ENCODE results near the gene TIMP2. TPM values are rescaled to one million over a fixed set of nuclear protein-coding genes. Genes with fewer than 3 reads are reported as not detected.

TIMP2 gene
- total and polyA plus RNA-seq, 2 of the 8 experiments (the other 6 are each of a cell fraction or from before 2014, with no cell fraction given), result 18.2 to 43.3 TPM

DNA sequence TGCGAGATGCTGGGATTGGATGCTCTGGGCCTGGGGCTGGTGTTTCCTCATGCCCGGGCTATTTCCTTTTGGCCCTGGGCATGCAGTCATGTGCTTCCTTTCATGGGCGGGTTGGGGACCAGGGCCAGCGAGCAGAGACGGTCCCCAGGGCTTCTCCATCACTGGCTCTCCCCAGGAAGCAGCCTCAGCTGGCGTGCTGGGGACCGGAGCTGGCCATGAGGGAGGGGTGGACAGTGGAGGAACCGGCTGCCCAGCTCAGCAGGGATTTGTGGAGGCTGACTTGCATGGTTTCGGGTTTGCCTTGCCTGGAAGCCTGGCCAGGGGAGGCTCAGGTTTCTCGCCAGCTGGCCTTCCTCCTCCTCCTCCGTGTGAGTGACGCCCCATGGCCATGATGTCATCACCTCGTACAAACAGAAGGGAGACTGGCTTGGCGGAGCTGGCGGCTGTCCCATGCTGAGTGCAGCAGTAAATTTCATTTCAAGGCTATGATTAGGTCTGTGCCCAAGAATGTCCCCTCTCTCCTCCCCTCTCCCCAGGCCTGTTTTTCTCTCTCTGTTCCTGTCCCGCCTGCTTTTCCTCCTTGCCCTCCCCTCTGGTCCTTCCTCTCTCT, 8.9 kb upstream of the TIMP2 start:
- H2BK12ac ChIP-seq (ENCODE audit: low read depth, low read length), result 0 out of 2 replicates have a peak overlapping the region, but pooled peaks have one; percentile 50
- ChIA-PET POLR2A (ENCODE audit: partially characterized antibody) (interaction anchor here (1.1 to 3.3 kb wide), 3 partner anchors 10 to 977 kb away, joined by 3 to 16 read pairs (median 4); partner anchors contain the start of gene TIMP2), CTCF (ENCODE audit: partially characterized antibody) (interaction anchor here (1.2 to 3.1 kb wide), 3 partner anchors 9 to 37 kb away, joined by 3 to 17 read pairs (median 4); no protein-coding TSS in a partner anchor)
- no peak overlapping the region for H3K23ac ChIP-seq (ENCODE audit: insufficient read length)
- FAIRE-seq (no peak), DNase-seq (ENCODE audit: low read depth in 1 of 2, low spot score in 2 of 2) (peak in 1 of 2 experiments; percentile 63)
- H3K9ac ChIP-seq (replicated peaks in 1 of 4; ENCODE audit: extremely low read depth in 1 of 4, low read depth in 3 of 4, low read length in 3 of 4), result no peak overlapping the region
- peak overlapping the region; percentile 16 for H2AFZ ChIP-seq (ENCODE audit: low read length)
- no peaks in the 10 kb centered on the region for H3K79me1 ChIP-seq (ENCODE audit: low read depth, low read length)
- no peaks in the 10 kb centered on the region; a peak in 1 of 7 replicates for H3K27me3 ChIP-seq (replicated peaks in 1 of 4; ENCODE audit: control insufficient read depth in 3 of 4, extremely low read depth in 1 of 4, insufficient read depth in 3 of 4, low read length in 3 of 4)
- peaks cover 0 to 15% (median 8%) of the 10 kb centered on the region in 4 experiments; a peak in 5 of 7 replicates for H3K4me1 ChIP-seq (replicated peaks in 1 of 4; ENCODE audit: control insufficient read depth in 3 of 4, insufficient read depth in 4 of 4, low read length in 3 of 4)
- H2AK5ac ChIP-seq (ENCODE audit: low read depth, low read length), result no peak overlapping the region
- no peak overlapping the region for H3K18ac ChIP-seq (ENCODE audit: extremely low read depth, low read length)
- no peak overlapping the region for H3K14ac ChIP-seq (ENCODE audit: insufficient read length)
- no peak overlapping the region for H3K56ac ChIP-seq (replicated peaks; ENCODE audit: insufficient read length, low read depth, low read length)
- H2BK20ac ChIP-seq (ENCODE audit: low read length), result no peak overlapping the region
- no peaks in the 10 kb centered on the region for H3K79me2 ChIP-seq (ENCODE audit: control insufficient read depth in 1 of 2, insufficient read depth in 2 of 2, low read length in 2 of 2)
- H3K4me3 ChIP-seq (ENCODE audit: extremely low read depth in 1 of 4, insufficient read depth in 2 of 4, low read depth in 3 of 4, low read length in 4 of 4), result no peak overlapping the region
- H4K20me1 ChIP-seq (replicated peaks in 1 of 2; ENCODE audit: control insufficient read depth in 1 of 2, insufficient read depth in 2 of 2, low read length in 2 of 2), result no peaks in the 10 kb centered on the region
- H4K8ac ChIP-seq (ENCODE audit: extremely low read depth, insufficient read depth, low read length), result peak overlapping the region; percentile 62
- H3K4ac ChIP-seq (replicated peaks; ENCODE audit: insufficient read length, low read depth, low read length), result peak overlapping the region; percentile 79
- H4K5ac ChIP-seq (ENCODE audit: insufficient read length, low read depth, low read length), result no peak overlapping the region
- 64% methylated on average over 16 of the region's 16 CpGs; no CpG with 5 or more reads in 1 of the 2 experiments for WGBS, 2 experiments (ENCODE audit: extremely low coverage in 1 of 2, insufficient coverage in 1 of 2, insufficient read length in 1 of 2, insufficient replicate concordance in 2 of 2, low coverage in 1 of 2, low lambda C conversion rate in 2 of 2, missing lambda C conversion rate in 1 of 2)
- no peak overlapping the region for H2BK5ac ChIP-seq (ENCODE audit: low read depth, low read length)
- peak overlapping the region; percentile 61; the same call in 1 of the 2 replicates for H2BK15ac ChIP-seq (ENCODE audit: low read length)
- peak overlapping the region; percentile 5 to 21; a peak in 2 of 4 replicates for H3K4me2 ChIP-seq (ENCODE audit: insufficient read depth in 1 of 2, low read depth in 2 of 2, low read length in 2 of 2)
- H2BK120ac ChIP-seq (replicated peaks; ENCODE audit: low read depth, low read length), result no peak overlapping the region
- H3K36me3 ChIP-seq (ENCODE audit: control insufficient read depth in 2 of 4, insufficient read depth in 4 of 4, low read length in 3 of 4), result no peaks in the 10 kb centered on the region
- peak overlapping the region; percentile 76 for H4K91ac ChIP-seq (replicated peaks; ENCODE audit: insufficient read length, low read length)
- no peaks in the 10 kb centered on the region for H3K9me3 ChIP-seq (ENCODE audit: insufficient read depth in 2 of 2, low read depth in 1 of 2, low read length in 1 of 2)
- H3K27ac ChIP-seq (ENCODE audit: low read depth, low read length), result no peak overlapping the region
- no peaks in the 10 kb centered on the region for H3K23me2 ChIP-seq (ENCODE audit: low read depth, low read length)
- TF ChIP-seq SAP30 (IDR thresholded peaks at IDR 0.05; ENCODE audit: insufficient read depth, insufficient replicate concordance, low read length), result no peak
- no peak for TF ChIP-seq NRF1 (IDR thresholded peaks at IDR 0.05; ENCODE audit: low read depth, low read length)
- TF ChIP-seq, protein P1, sequence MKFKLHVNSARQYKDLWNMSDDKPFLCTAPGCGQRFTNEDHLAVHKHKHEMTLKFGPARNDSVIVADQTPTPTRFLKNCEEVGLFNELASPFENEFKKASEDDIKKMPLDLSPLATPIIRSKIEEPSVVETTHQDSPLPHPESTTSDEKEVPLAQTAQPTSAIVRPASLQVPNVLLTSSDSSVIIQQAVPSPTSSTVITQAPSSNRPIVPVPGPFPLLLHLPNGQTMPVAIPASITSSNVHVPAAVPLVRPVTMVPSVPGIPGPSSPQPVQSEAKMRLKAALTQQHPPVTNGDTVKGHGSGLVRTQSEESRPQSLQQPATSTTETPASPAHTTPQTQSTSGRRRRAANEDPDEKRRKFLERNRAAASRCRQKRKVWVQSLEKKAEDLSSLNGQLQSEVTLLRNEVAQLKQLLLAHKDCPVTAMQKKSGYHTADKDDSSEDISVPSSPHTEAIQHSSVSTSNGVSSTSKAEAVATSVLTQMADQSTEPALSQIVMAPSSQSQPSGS (IDR thresholded peaks at IDR 0.05; ENCODE audit: low read length), result peak; percentile 73; the same call in 1 of the 2 replicates
- peak; percentile 74 for TF ChIP-seq CREB1 (IDR thresholded peaks at IDR 0.05)
- no peak for TF ChIP-seq CBX5 (IDR thresholded peaks at IDR 0.05; ENCODE audit: low read depth, low read length)
- TF ChIP-seq YY1 (IDR thresholded peaks at IDR 0.05; ENCODE audit: low read depth, low read length), result no peak
- TF ChIP-seq TBP (IDR thresholded peaks at IDR 0.05; ENCODE audit: low read depth, low read length), result no peak
- no peak for TF ChIP-seq ZNF274 (IDR thresholded peaks at IDR 0.05; ENCODE audit: borderline replicate concordance, extremely low read depth, low read length)
- TF ChIP-seq SRF (IDR thresholded peaks at IDR 0.05; ENCODE audit: low read depth, low read length), result no peak
- TF ChIP-seq EGR1 (IDR thresholded peaks at IDR 0.05; ENCODE audit: borderline replicate concordance, low read depth, low read length), result no peak
- no peak for TF ChIP-seq SIRT6 (IDR thresholded peaks at IDR 0.05; ENCODE audit: low read length)
- TF ChIP-seq POLR2AphosphoS5 (IDR thresholded peaks at IDR 0.05; ENCODE audit: low read depth, low read length), result no peak

All from H1 (cell line).